ENCODE measurements around the gene EEIG1. TPM values are rescaled to one million over a fixed set of nuclear protein-coding genes. Genes with fewer than 3 reads are reported as not detected.

Gene EEIG1
- total RNA-seq, 1 experiment from 2014 or later, result 52.3 TPM

DNA sequence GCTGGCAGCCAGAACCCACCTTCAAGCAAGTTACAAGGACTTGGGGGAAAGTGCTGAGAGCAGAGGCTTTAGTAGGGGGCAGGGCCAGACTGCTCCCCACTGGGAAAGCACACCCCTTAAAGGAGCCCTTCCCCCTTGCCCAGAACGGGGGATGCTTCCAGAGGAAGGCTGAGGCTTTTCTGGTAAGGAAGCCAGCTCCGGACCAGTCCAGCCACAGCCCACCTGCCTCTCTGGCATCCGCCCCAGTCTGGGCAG is 38.9 kb downstream of the EEIG1 start:
- WGBS (ENCODE audit: extremely low coverage, insufficient read length, low lambda C conversion rate), result no CpG with 5 or more reads among the region's 3 CpGs
- Histone ChIP-seq H2AFZ (ENCODE audit: low read length) (no peak overlapping the region), H3K4me1 (ENCODE audit: insufficient read depth, low read length) (no peaks in the 10 kb centered on the region), H2BK5ac (ENCODE audit: insufficient read length, low read length) (no peak overlapping the region), H3K79me1 (ENCODE audit: insufficient read depth, low read depth, low read length, poor library complexity, severe bottlenecking) (peaks cover 2% of the 10 kb centered on the region), H4K91ac (ENCODE audit: insufficient read length, low read depth, low read length) (no peak overlapping the region), H3K4ac (ENCODE audit: low read depth, low read length) (no peak overlapping the region), H2AK5ac (ENCODE audit: insufficient read length, low read length) (no peak overlapping the region), H3T11ph (ENCODE audit: low read length) (no peak overlapping the region), H3K18ac (ENCODE audit: insufficient read length, low read depth, low read length) (no peak overlapping the region), H2BK20ac (ENCODE audit: low read depth, low read length, poor library complexity, severe bottlenecking) (no peak overlapping the region), H3K27ac (ENCODE audit: insufficient read length, low read depth, low read length) (no peak overlapping the region), H3K9ac (ENCODE audit: extremely low read depth, insufficient read length, low read length) (no peak overlapping the region), H3K27me3 (ENCODE audit: insufficient read depth, low read length) (no peaks in the 10 kb centered on the region), H4K8ac (replicated peaks; ENCODE audit: insufficient read length, low read depth, low read length) (no peak overlapping the region), H3K14ac (ENCODE audit: insufficient read depth, low read length) (no peak overlapping the region), H2BK12ac (ENCODE audit: insufficient read length, low read depth, low read length) (no peak overlapping the region), H4K20me1 (ENCODE audit: control insufficient read depth, insufficient read depth, insufficient read length) (no peaks in the 10 kb centered on the region), H3K9me3 (ENCODE audit: control insufficient read depth, low read depth, low read length) (no peaks in the 10 kb centered on the region), H4K5ac (ENCODE audit: insufficient read length, low read depth, low read length) (no peak overlapping the region), H2BK120ac (ENCODE audit: low read depth, low read length, poor library complexity, severe bottlenecking) (no peak overlapping the region), H3K79me2 (ENCODE audit: insufficient read depth, low read length) (no peaks in the 10 kb centered on the region), H3K56ac (ENCODE audit: insufficient read length, low read depth, low read length) (no peak overlapping the region), H3K23me2 (ENCODE audit: insufficient read length, low read depth, low read length, poor library complexity, severe bottlenecking) (peaks cover 4% of the 10 kb centered on the region), H2BK15ac (ENCODE audit: low read depth, low read length) (no peak overlapping the region), H3K4me2 (ENCODE audit: insufficient read depth, insufficient read length, low read length) (no peak overlapping the region), H3K23ac (ENCODE audit: insufficient read length, low read depth, low read length) (no peak overlapping the region)
- no peaks in the 10 kb centered on the region for H3K9me3 Mint-ChIP-seq
- H3K4me3 Mint-ChIP-seq, result no peak overlapping the region
- H3K27me3 Mint-ChIP-seq (ENCODE audit: low read depth), result peaks cover 2% of the 10 kb centered on the region; the same call in 1 of the 2 replicates
- no peak for DNase-seq
- peaks cover 16 to 43% of the 10 kb centered on the region in 2 experiments for H3K4me1 Mint-ChIP-seq
- TF ChIP-seq, protein P1, sequence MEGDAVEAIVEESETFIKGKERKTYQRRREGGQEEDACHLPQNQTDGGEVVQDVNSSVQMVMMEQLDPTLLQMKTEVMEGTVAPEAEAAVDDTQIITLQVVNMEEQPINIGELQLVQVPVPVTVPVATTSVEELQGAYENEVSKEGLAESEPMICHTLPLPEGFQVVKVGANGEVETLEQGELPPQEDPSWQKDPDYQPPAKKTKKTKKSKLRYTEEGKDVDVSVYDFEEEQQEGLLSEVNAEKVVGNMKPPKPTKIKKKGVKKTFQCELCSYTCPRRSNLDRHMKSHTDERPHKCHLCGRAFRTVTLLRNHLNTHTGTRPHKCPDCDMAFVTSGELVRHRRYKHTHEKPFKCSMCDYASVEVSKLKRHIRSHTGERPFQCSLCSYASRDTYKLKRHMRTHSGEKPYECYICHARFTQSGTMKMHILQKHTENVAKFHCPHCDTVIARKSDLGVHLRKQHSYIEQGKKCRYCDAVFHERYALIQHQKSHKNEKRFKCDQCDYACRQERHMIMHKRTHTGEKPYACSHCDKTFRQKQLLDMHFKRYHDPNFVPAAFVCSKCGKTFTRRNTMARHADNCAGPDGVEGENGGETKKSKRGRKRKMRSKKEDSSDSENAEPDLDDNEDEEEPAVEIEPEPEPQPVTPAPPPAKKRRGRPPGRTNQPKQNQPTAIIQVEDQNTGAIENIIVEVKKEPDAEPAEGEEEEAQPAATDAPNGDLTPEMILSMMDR (conservative IDR thresholded peaks at IDR 0.05), result no peak
- peaks cover 10 to 40% (median 36%) of the 10 kb centered on the region in 3 experiments; a peak in 6 of 7 replicates for H3K36me3 Mint-ChIP-seq (ENCODE audit: insufficient read depth in 1 of 3, low read depth in 3 of 3)
- H3K27ac Mint-ChIP-seq, result peak overlapping the region in 2 of 3 experiments; percentile 37 to 77; a peak in 1 of 7 replicates

Data from H9 (cell line).